ENCODE results near the gene PABPN1L.
"Not testable (repeated sequence)": the region's sequence is repeated elsewhere in the genome, so short reads cannot be mapped to it uniquely, and the experiment has no call there.

Gene PABPN1L

GRCh38 chr16:88827727-88828126 lies 38.7 kb downstream of the PABPN1L start:
- no peak for DNase-seq (ENCODE audit: low spot score)

- DNase-seq (ENCODE audit: low spot score), result no peak
Observed at GRCh38 chr16:88826070-88826840, 40.2 kb downstream of the PABPN1L start.

GRCh38 chr16:88825146-88825545 lies 41.3 kb downstream of the PABPN1L start:
- no peak for DNase-seq (ENCODE audit: low spot score)

GRCh38 chr16:88824256-88825077 lies 42.0 kb downstream of the PABPN1L start:
- no peak for DNase-seq (ENCODE audit: low spot score)

- DNase-seq (ENCODE audit: low spot score), result not testable (repeated sequence)
Observed at GRCh38 chr16:88823646-88824045, 42.8 kb downstream of the PABPN1L start.

- DNase-seq (ENCODE audit: low spot score), result no peak
Observed at GRCh38 chr16:88822281-88823040, 44.0 kb downstream of the PABPN1L start.

- DNase-seq (ENCODE audit: low spot score), result no peak
Observed at GRCh38 chr16:88821168-88821850, 45.2 kb downstream of the PABPN1L start.

- no peak for DNase-seq (ENCODE audit: low spot score)
Observed at GRCh38 chr16:88820385-88821025, 46.0 kb downstream of the PABPN1L start.

- no peak for DNase-seq (ENCODE audit: low spot score)
Observed at GRCh38 chr16:88819126-88819525, 47.3 kb downstream of the PABPN1L start.

GRCh38 chr16:88818575-88818874 lies 47.9 kb downstream of the PABPN1L start:
- DNase-seq (ENCODE audit: low spot score), result no peak

- no peak for DNase-seq (ENCODE audit: low spot score)
Observed at GRCh38 chr16:88817785-88818574, 48.5 kb downstream of the PABPN1L start.

- DNase-seq (ENCODE audit: low spot score), result no peak
Observed at GRCh38 chr16:88816736-88817535, 49.5 kb downstream of the PABPN1L start.

- DNase-seq (ENCODE audit: low spot score), result no peak
Observed at GRCh38 chr16:88815901-88816589, 50.4 kb downstream of the PABPN1L start.

GRCh38 chr16:88815227-88815626 lies 51.2 kb downstream of the PABPN1L start:
- DNase-seq (ENCODE audit: low spot score), result no peak

GRCh38 chr16:88814144-88814502 lies 52.3 kb downstream of the PABPN1L start:
- DNase-seq (ENCODE audit: low spot score), result no peak
